Left lung (tissue), 10 donors: ENCODE measurements around the gene UBE2O. TPM values are rescaled to one million over a fixed set of nuclear protein-coding genes. Genes with fewer than 3 reads are reported as not detected.

Source experiments
- ATAC-seq: fragments of 200-7000 bp; cut with Tn5 transposase; one replicate; pipeline ENCODE4 v1.9.1; 2020; ENCODE audit warnings: moderate library complexity
- DNase-seq, 4 donors: peaks; one replicate each; pipeline ENCODE4 v3.0.0-alpha.2; 2013 to 2020
- H3K27ac ChIP-seq, 2 donors: fragments of 200-600 bp; sonication (generic) in 1 of 2; one replicate each; pipeline versions ENCODE4 v1.5.0 to v1.8.0; 2020 to 2021
- H3K27me3 ChIP-seq, 2 donors: fragments of 200-600 bp; sonication (generic) in 1 of 2; one replicate each; pipeline versions ENCODE4 v1.5.0 to v1.8.0; 2020 to 2021
- H3K36me3 ChIP-seq, 2 donors: fragments of 200-600 bp; sonication (generic) in 1 of 2; one replicate each; pipeline versions ENCODE4 v1.5.0 to v1.8.0; 2020 to 2021
- H3K4me1 ChIP-seq, 2 donors: fragments of 200-600 bp; one replicate each; pipeline ENCODE4 v1.8.0; 2021
- H3K4me3 ChIP-seq, 2 donors: fragments of 200-600 bp; sonication (generic) in 1 of 2; one replicate each; pipeline versions ENCODE4 v1.5.0 to v1.8.0; 2020 to 2021; ENCODE audit warnings: mild to moderate bottlenecking in 1 of 2
- H3K9me3 ChIP-seq, 2 donors: fragments of 200-600 bp; sonication (generic) in 1 of 2; one replicate each; pipeline versions ENCODE4 v1.5.0 to v1.8.0; 2020 to 2021
- intact Hi-C, 2 donors: fragments of 100-400 bp; cut with DNase I; formaldehyde crosslinking; loops; one replicate each; pipeline versions ENCODE4 v1.11.2 to v1.14.2; 2022
- polyA plus RNA-seq, 6 donors: library from polyadenylated mRNA; unstranded; fragments of 120-200 nt; gene quantifications; one replicate each; pipeline ENCODE4 v1.2.1, GENCODE V29; 2013; ENCODE audit not compliant: insufficient read length in 6 of 6
- total RNA-seq, 2 donors: library from RNA; stranded (reverse); fragmentation: NEBNext Ultra II Directional; extraction: Animal tissue kit (Norgen Biotek cat#: 25700); gene quantifications; one replicate each; pipeline ENCODE4 v1.2.1, GENCODE V29; 2021
- TF ChIP-seq, protein P1 (sequence below), 2 donors: fragments of 200-600 bp; sonication (generic) in 1 of 2; IDR thresholded peaks; one replicate each; pipeline versions ENCODE4 v1.5.0 to v1.8.0; 2021; ENCODE audit warnings: antibody characterized with exemption in 2 of 2
- donor health status: DM: no; HTN: yes; CAD: no.
- donor health status: DM: no; HTN: no; CAD: no.

UBE2O gene
- total and polyA plus RNA-seq, 8 donors = 20.1 to 34.8 (median 27.1) TPM

DNA sequence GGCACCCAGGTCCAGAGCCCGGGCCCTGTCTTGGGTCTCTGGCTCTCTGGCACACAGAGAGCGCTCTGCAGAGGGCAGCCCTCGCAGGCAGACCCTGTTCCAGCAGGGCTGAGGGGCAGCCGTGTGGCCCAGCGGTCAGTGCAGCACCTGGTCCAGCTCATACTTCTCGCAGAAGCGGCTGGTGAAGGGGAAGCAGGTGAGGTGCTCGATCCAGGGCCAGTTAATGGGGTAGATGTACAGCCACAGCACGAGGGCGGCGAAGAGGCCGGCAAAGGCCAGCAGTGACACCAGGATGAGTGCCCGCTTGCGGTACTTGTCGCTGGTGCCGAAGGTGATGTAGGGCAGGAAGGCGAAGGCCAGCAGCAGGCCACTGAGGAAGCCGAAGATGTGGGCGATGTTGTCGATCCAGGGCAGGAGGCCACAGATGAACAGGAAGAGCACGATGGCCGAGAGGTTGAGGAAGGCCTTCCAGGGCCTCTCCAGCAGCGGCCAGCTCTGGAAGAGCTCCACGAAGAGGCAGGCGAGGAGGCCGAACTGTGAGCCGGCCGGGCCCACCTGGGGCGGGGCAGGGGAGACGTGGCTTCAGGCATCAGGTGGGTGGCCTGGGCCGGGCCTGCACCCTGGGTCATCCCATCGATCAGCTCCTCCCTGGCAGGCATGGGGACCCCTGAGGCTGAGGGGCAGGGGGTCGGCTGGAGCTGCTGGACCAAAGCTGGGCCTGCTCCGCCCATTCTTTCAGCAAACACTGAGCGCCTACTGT, 18.7 kb upstream of the UBE2O start:
- no peak overlapping the region for H3K27ac ChIP-seq
- ATAC-seq (no peak), DNase-seq (peak in 1 of 4 donors; percentile 69)
- TF ChIP-seq, protein P1, sequence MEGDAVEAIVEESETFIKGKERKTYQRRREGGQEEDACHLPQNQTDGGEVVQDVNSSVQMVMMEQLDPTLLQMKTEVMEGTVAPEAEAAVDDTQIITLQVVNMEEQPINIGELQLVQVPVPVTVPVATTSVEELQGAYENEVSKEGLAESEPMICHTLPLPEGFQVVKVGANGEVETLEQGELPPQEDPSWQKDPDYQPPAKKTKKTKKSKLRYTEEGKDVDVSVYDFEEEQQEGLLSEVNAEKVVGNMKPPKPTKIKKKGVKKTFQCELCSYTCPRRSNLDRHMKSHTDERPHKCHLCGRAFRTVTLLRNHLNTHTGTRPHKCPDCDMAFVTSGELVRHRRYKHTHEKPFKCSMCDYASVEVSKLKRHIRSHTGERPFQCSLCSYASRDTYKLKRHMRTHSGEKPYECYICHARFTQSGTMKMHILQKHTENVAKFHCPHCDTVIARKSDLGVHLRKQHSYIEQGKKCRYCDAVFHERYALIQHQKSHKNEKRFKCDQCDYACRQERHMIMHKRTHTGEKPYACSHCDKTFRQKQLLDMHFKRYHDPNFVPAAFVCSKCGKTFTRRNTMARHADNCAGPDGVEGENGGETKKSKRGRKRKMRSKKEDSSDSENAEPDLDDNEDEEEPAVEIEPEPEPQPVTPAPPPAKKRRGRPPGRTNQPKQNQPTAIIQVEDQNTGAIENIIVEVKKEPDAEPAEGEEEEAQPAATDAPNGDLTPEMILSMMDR (IDR thresholded peaks at IDR 0.05) = no peak
- no peak overlapping the region for H3K4me3 ChIP-seq
- H3K27me3 ChIP-seq = no peaks in the 10 kb centered on the region
- H3K4me1 ChIP-seq = no peaks in the 10 kb centered on the region
- no peaks in the 10 kb centered on the region for H3K9me3 ChIP-seq
- H3K36me3 ChIP-seq = peaks cover 0 to 80% of the 10 kb centered on the region in 2 donors
- intact Hi-C loops = no loop called here

DNA sequence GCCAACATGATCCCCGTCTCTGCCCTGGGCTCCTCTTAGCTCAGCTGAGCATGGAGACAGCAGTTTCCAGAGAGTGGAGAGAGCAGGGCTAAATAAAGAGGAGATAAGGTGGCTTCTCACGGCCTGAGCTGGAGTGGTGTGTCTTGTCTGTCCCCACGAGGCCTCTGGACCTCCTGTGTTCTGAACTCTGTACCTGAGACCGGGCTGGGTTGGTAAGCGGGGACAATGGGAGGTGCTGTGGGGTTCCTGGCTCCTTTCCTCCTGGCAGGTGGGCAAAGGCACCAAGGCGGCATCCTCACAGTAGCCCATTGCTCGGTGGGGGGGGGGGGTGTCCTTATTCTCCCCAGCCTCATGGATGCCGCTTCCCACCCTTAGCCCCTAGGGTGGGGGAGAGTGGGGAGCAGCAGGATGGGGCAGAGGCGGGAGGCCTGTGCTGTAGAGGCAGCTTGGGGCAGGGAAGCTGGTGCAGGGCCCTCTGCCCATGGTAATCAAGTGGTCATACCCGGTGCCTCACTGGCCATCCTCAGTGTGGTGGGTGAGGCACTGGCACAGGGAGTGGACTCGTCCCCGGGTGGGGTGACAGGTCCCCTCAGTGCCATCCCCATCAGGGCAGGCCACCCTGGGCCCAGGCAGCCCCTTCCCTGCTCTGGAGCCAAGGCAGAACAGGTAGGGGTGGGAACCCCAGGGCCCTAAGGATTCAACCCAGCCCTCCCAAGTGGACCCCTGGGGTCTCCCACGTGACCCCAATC, 17.2 kb upstream of the UBE2O start:
- no peak for ATAC-seq
- intact Hi-C loops = loop anchor here in 1 of 2 donors (5.0 kb wide), 1 partner anchor 37 kb away; no protein-coding TSS in a partner anchor
- H3K36me3 ChIP-seq = peaks cover 0 to 65% of the 10 kb centered on the region in 2 donors

DNA sequence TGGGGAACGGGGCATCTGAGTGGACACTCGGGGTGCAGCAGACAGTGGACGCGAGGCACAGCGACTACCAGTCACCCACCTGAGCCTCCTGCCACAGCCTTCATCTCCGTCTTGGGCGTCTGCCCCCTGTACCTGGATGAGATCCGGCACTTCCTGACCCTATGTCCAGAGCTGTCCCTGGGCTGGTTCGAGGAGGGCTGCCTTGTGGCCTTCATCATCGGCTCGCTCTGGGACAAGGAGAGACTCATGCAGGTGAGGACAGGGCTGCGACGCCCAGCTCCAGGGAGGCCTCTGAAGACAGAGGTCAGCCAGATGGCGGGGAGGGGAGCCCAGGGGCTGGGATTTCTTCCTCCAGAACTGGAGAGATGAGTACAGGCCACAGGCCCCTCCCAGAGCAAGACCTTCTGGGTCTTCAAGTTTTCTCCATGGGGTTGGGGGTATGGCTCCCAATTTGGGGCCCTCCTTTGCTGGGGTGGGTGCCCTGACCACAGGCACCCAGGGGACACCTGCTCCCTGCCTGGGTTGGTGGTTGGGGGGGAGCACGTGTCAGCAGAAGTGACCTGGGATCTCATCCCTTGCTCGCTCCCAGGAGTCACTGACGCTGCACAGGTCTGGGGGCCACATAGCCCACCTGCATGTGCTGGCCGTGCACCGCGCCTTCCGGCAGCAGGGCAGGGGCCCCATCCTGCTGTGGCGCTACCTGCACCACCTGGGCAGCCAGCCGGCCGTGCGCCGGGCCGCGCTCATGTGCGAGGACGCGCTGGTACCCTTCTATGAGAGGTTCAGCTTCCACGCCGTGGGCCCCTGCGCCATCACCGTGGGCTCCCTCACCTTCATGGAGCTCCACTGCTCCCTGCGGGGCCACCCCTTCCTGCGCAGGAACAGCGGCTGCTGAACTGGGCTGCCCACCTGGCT, 16.4 kb upstream of the UBE2O start:
- intact Hi-C loops = loop anchor here in 1 of 2 donors (5.0 kb wide), 1 partner anchor 38 kb away; no protein-coding TSS in a partner anchor
- no peaks in the 10 kb centered on the region for H3K27me3 ChIP-seq

More for the DNA sequence above, 17.2 kb upstream of the UBE2O start:
- H3K27ac ChIP-seq = no peak overlapping the region
- peaks cover 0 to 9% of the 10 kb centered on the region in 2 donors for H3K4me1 ChIP-seq
- H3K4me3 ChIP-seq = no peak overlapping the region
- DNase-seq = peak in 1 of 4 donors; percentile 71
- H3K27me3 ChIP-seq = no peaks in the 10 kb centered on the region
- TF ChIP-seq, protein P1 (IDR thresholded peaks at IDR 0.05) = no peak
- no peaks in the 10 kb centered on the region for H3K9me3 ChIP-seq

DNA sequence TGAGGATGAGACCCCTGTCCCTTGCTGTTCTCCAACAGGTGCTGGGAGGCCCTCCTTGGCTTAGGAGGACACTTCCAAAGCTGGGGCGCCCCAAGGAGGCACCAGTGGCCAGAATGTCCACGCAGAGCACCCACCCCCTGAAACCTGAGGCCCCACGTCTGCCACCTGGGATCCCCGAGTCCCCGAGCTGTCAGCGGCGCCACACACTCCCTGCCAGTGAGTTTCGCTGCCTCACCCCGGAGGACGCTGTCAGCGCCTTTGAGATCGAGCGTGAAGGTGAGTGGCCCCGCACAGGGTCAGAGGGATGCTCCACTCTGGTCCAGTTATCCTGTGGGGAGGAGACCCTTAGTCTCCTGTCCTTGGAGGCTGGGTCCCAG, 15.7 kb upstream of the UBE2O start:
- H3K4me1 ChIP-seq = peaks cover 0 to 9% of the 10 kb centered on the region in 2 donors
- no peaks in the 10 kb centered on the region for H3K27me3 ChIP-seq
- peaks cover 0 to 50% of the 10 kb centered on the region in 2 donors for H3K36me3 ChIP-seq
- H3K4me3 ChIP-seq = no peak overlapping the region
- DNase-seq (peak in 1 of 4 donors; percentile 64), ATAC-seq (no peak)
- TF ChIP-seq, protein P1 (IDR thresholded peaks at IDR 0.05) = no peak
- H3K27ac ChIP-seq = no peak overlapping the region
- intact Hi-C loops = loop anchor here in 1 of 2 donors (5.0 kb wide), 1 partner anchor 39 kb away; no protein-coding TSS in a partner anchor
- H3K9me3 ChIP-seq = no peaks in the 10 kb centered on the region

More for the DNA sequence above, 16.4 kb upstream of the UBE2O start:
- peaks cover 0 to 57% of the 10 kb centered on the region in 2 donors for H3K36me3 ChIP-seq
- no peak overlapping the region for H3K27ac ChIP-seq
- peak in 1 of 4 donors; percentile 76 for DNase-seq
- no peak overlapping the region for H3K4me3 ChIP-seq
- H3K4me1 ChIP-seq = peaks cover 0 to 9% of the 10 kb centered on the region in 2 donors
- no peak for ATAC-seq
- TF ChIP-seq, protein P1 (IDR thresholded peaks at IDR 0.05) = no peak
- H3K9me3 ChIP-seq = no peaks in the 10 kb centered on the region
